GM13977 (cell line): Measurements from ENCODE around the gene GALNT18.

Source experiments
- DNase-seq: peaks from one replicate; pipeline ENCODE4 v3.0.0; 2012; ENCODE audit warnings: low spot score
- CTCF ChIP-seq: IDR thresholded peaks from 2 replicates; pipeline ENCODE4 v1.5.1; 2012; ENCODE audit warnings: mild to moderate bottlenecking, control low read depth; ENCODE audit not compliant: insufficient read depth; ENCODE audit errors: extremely low read depth, missing control alignments
- in situ Hi-C: fragments of 300-500 bp; cut with MboI; formaldehyde crosslinking; loops from one replicate; pipeline ENCODE4 v1.12.0; 2022; ENCODE audit warnings: low sequenced_read_pairs, low pct_unique_long_range_greater_than_20kb, mixed read lengths, inconsistent platforms; ENCODE audit not compliant: unreplicated experiment

GALNT18 gene

GRCh38 chr11:11229647-11230046, 392.2 kb downstream of the GALNT18 start:
- no peak for TF ChIP-seq CTCF
- DNase-seq = no peak
- in situ Hi-C loops = no loop called here

GRCh38 chr11:11227296-11228085, 394.3 kb downstream of the GALNT18 start:
- TF ChIP-seq CTCF = no peak
- no peak for DNase-seq
- in situ Hi-C loops = no loop called here
